H1 (cell line): ENCODE data around the gene PIP5K1B. TPM values are rescaled to one million over a fixed set of nuclear protein-coding genes. Genes with fewer than 3 reads are reported as not detected.

Experiments used
- CTCF ChIA-PET: fragments of 300-600 bp; sonication (Branson Sonifier 250); formaldehyde crosslinking; loops from one replicate; lab custom pipeline; 2021; ENCODE audit not compliant: partially characterized antibody; lab: Charles Lee
- POLR2A ChIA-PET: fragments of 300-600 bp; sonication (Branson Sonifier 250); formaldehyde crosslinking; loops from one replicate; lab custom pipeline; 2021; ENCODE audit warnings: inconsistent platforms; ENCODE audit not compliant: partially characterized antibody; lab: Charles Lee
- DNase-seq, 2 experiments: peaks; one replicate each; pipeline versions ENCODE4 v3.0.0 to v3.0.0-alpha.2; 2010 to 2022; ENCODE audit warnings: low spot score in 2 of 2, low read depth in 1 of 2, mixed read lengths in 1 of 2
- FAIRE-seq: peaks from 2 replicates; lab custom pipeline; 2011; peaks lifted over from hg19 to GRCh38; lab: Jason Lieb, UNC
- H2AFZ ChIP-seq: 2 replicates; pipeline ENCODE4 v1.8.1; 2012; ENCODE audit warnings: low read length, inconsistent platforms
- H2AK5ac ChIP-seq: 2 replicates; pipeline ENCODE4 v1.6.1; 2013; ENCODE audit warnings: low read depth, low read length
- H2BK120ac ChIP-seq: replicated peaks from 2 replicates; pipeline ENCODE3; 2013; ENCODE audit warnings: low read depth, low read length, inconsistent platforms
- H2BK12ac ChIP-seq: 2 replicates; pipeline ENCODE4 v1.6.1; 2013; ENCODE audit warnings: low read depth, low read length
- H2BK15ac ChIP-seq: 2 replicates; pipeline ENCODE4 v1.6.1; 2013; ENCODE audit warnings: low read length
- H2BK20ac ChIP-seq: 2 replicates; pipeline ENCODE4 v1.6.1; 2013; ENCODE audit warnings: low read length
- H2BK5ac ChIP-seq: 2 replicates; pipeline ENCODE4 v1.6.1; 2013; ENCODE audit warnings: low read depth, low read length
- H3K14ac ChIP-seq: 2 replicates; pipeline ENCODE4 v1.6.1; 2013; ENCODE audit warnings: inconsistent platforms; ENCODE audit not compliant: insufficient read length
- H3K18ac ChIP-seq: 2 replicates; pipeline ENCODE4 v1.6.1; 2013; ENCODE audit warnings: low read length; ENCODE audit errors: extremely low read depth
- H3K23ac ChIP-seq: 2 replicates; pipeline ENCODE4 v1.6.1; 2013; ENCODE audit warnings: inconsistent platforms; ENCODE audit not compliant: insufficient read length
- H3K23me2 ChIP-seq: 2 replicates; pipeline ENCODE4 v1.6.1; 2013; ENCODE audit warnings: low read depth, low read length
- H3K27ac ChIP-seq: 2 replicates; pipeline ENCODE4 v1.6.1; 2011; ENCODE audit warnings: low read depth, low read length, inconsistent platforms
- H3K27me3 ChIP-seq, 4 experiments: replicated peaks in 1 of 4; 1 replicate in 1 of 4; 2 replicates in 3 of 4; pipeline versions ENCODE4 v1.6.1 to v1.8.1; 2011 to 2013; ENCODE audit warnings: low read length in 3 of 4, mild to moderate bottlenecking in 3 of 4, inconsistent platforms in 2 of 4, mixed read lengths in 2 of 4, moderate library complexity in 1 of 4; ENCODE audit not compliant: control insufficient read depth in 3 of 4, insufficient read depth in 3 of 4; ENCODE audit errors: extremely low read depth in 1 of 4
- H3K36me3 ChIP-seq, 4 experiments: 2 replicates each; pipeline versions ENCODE4 v1.6.1 to v1.8.1; 2011 to 2013; ENCODE audit warnings: mild to moderate bottlenecking in 4 of 4, low read length in 3 of 4, moderate library complexity in 2 of 4, control low read depth in 1 of 4, inconsistent platforms in 1 of 4; ENCODE audit not compliant: insufficient read depth in 4 of 4, control insufficient read depth in 2 of 4
- H3K4ac ChIP-seq: replicated peaks from 2 replicates; pipeline ENCODE3; 2013; ENCODE audit warnings: low read length, low read depth, mixed read lengths, inconsistent platforms; ENCODE audit not compliant: insufficient read length
- H3K4me1 ChIP-seq, 4 experiments: replicated peaks in 1 of 4; 1 replicate in 1 of 4; 2 replicates in 3 of 4; pipeline versions ENCODE4 v1.6.1 to v1.8.1; 2011 to 2013; ENCODE audit warnings: low read length in 3 of 4, inconsistent platforms in 2 of 4, mixed read lengths in 1 of 4; ENCODE audit not compliant: insufficient read depth in 4 of 4, control insufficient read depth in 3 of 4
- H3K4me2 ChIP-seq, 2 experiments: 2 replicates each; pipeline versions ENCODE4 v1.6.1 to v1.8.1; 2011 to 2013; ENCODE audit warnings: low read depth in 2 of 2, low read length in 2 of 2, control low read depth in 1 of 2, inconsistent platforms in 1 of 2, mild to moderate bottlenecking in 1 of 2; ENCODE audit not compliant: insufficient read depth in 1 of 2
- H3K4me3 ChIP-seq, 4 experiments: fragments of 200-600, 300-600 bp in 1 of 4; sonication (generic), shearing (Covaris generic), sonication (Bioruptor Twin) in 1 of 4; 2 replicates each; pipeline versions ENCODE4 v1.5.1 to v1.8.1; 2011 to 2016; ENCODE audit warnings: low read length in 4 of 4, low read depth in 3 of 4, control low read depth in 2 of 4, inconsistent platforms in 2 of 4, mild to moderate bottlenecking in 2 of 4, mixed read lengths in 1 of 4, moderate library complexity in 1 of 4; ENCODE audit not compliant: insufficient read depth in 2 of 4; ENCODE audit errors: extremely low read depth in 1 of 4
- H3K56ac ChIP-seq: replicated peaks from 2 replicates; pipeline ENCODE3; 2013; ENCODE audit warnings: low read depth, mild to moderate bottlenecking, mixed read lengths, low read length, inconsistent platforms; ENCODE audit not compliant: insufficient read length
- H3K79me1 ChIP-seq: 2 replicates; pipeline ENCODE4 v1.6.1; 2013; ENCODE audit warnings: low read depth, low read length, control low read depth
- H3K79me2 ChIP-seq, 2 experiments: 2 replicates each; pipeline versions ENCODE4 v1.6.1 to v1.8.1; 2012 to 2013; ENCODE audit warnings: low read length in 2 of 2, mild to moderate bottlenecking in 2 of 2, inconsistent platforms in 1 of 2; ENCODE audit not compliant: insufficient read depth in 2 of 2, control insufficient read depth in 1 of 2
- H3K9ac ChIP-seq, 4 experiments: replicated peaks in 1 of 4; 1 replicate in 1 of 4; 2 replicates in 3 of 4; pipeline versions ENCODE4 v1.6.1 to v1.8.1; 2011 to 2013; ENCODE audit warnings: low read depth in 3 of 4, low read length in 3 of 4, control low read depth in 2 of 4, mild to moderate bottlenecking in 2 of 4, moderate library complexity in 2 of 4, inconsistent platforms in 1 of 4; ENCODE audit errors: extremely low read depth in 1 of 4
- H3K9me3 ChIP-seq, 2 experiments: 2 replicates each; pipeline versions ENCODE4 v1.6.1 to v1.8.1; 2012 to 2013; ENCODE audit warnings: mild to moderate bottlenecking in 2 of 2, moderate library complexity in 2 of 2, control low read depth in 1 of 2, inconsistent platforms in 1 of 2, low read depth in 1 of 2, low read length in 1 of 2, mixed read lengths in 1 of 2; ENCODE audit not compliant: insufficient read depth in 2 of 2
- H4K20me1 ChIP-seq, 2 experiments: replicated peaks in 1 of 2; 2 replicates each; pipeline versions ENCODE3 to v1.8.1; 2011 to 2013; ENCODE audit warnings: inconsistent platforms in 2 of 2, low read length in 2 of 2, mild to moderate bottlenecking in 1 of 2; ENCODE audit not compliant: insufficient read depth in 2 of 2, control insufficient read depth in 1 of 2
- H4K5ac ChIP-seq: 2 replicates; pipeline ENCODE4 v1.6.1; 2013; ENCODE audit warnings: low read length, low read depth, mixed read lengths, inconsistent platforms; ENCODE audit not compliant: insufficient read length
- H4K8ac ChIP-seq: 2 replicates; pipeline ENCODE4 v1.8.0; 2013; ENCODE audit warnings: mild to moderate bottlenecking, moderate library complexity, low read length, inconsistent platforms; ENCODE audit not compliant: insufficient read depth; ENCODE audit errors: extremely low read depth
- H4K91ac ChIP-seq: replicated peaks from 2 replicates; pipeline ENCODE3; 2013; ENCODE audit warnings: low read length, mixed read lengths, inconsistent platforms; ENCODE audit not compliant: insufficient read length
- CBX8 ChIP-seq: fragments of 300-800, 300-1000 bp; sonication (generic); IDR thresholded peaks from 2 replicates; pipeline ENCODE4 v1.7.1; 2016; ENCODE audit warnings: low read depth, low read length, borderline replicate concordance
- CREB1 ChIP-seq: IDR thresholded peaks from 2 replicates; pipeline ENCODE4 v1.6.1; 2012; ENCODE audit warnings: inconsistent platforms
- CTBP2 ChIP-seq: IDR thresholded peaks from 2 replicates; pipeline ENCODE4 v1.7.0; 2011; ENCODE audit warnings: borderline replicate concordance, mild to moderate bottlenecking, moderate library complexity, mixed read lengths, low read length; ENCODE audit not compliant: insufficient read depth, insufficient read length
- GTF2F1 ChIP-seq: IDR thresholded peaks from 2 replicates; pipeline ENCODE4 v1.6.1; 2012; ENCODE audit warnings: low read depth, low read length, improper control_type of control experiment, borderline replicate concordance
- HDAC2 ChIP-seq, 2 experiments: fragments of 300-600 bp in 1 of 2; sonication (generic) in 1 of 2; IDR thresholded peaks; 2 replicates each; pipeline ENCODE4 v1.6.1; 2011 to 2012; ENCODE audit warnings: low read depth in 2 of 2, low read length in 2 of 2, mild to moderate bottlenecking in 2 of 2, moderate library complexity in 2 of 2, borderline replicate concordance in 1 of 2, inconsistent platforms in 1 of 2
- JUN ChIP-seq: IDR thresholded peaks from 2 replicates; pipeline ENCODE4 v1.6.1; 2011; ENCODE audit warnings: low read depth, mild to moderate bottlenecking, improper control_type of control experiment, low read length
- MAX ChIP-seq: IDR thresholded peaks from 2 replicates; pipeline ENCODE4 v1.6.1; 2012; ENCODE audit warnings: inconsistent platforms
- PHF8 ChIP-seq: fragments of 200-600 bp; sonication (generic); conservative IDR thresholded peaks from 2 replicates; pipeline ENCODE4 v1.7.1; 2012; ENCODE audit warnings: low read depth, mild to moderate bottlenecking, inconsistent platforms, low read length, moderate library complexity
- POU5F1 ChIP-seq: IDR thresholded peaks from 2 replicates; pipeline ENCODE4 v1.6.1; 2011; ENCODE audit warnings: low read depth, mild to moderate bottlenecking, low read length, moderate library complexity
- SAP30 ChIP-seq: fragments of 300-600 bp; sonication (generic); IDR thresholded peaks from 2 replicates; pipeline ENCODE4 v1.7.1; 2012; ENCODE audit warnings: low read length, moderate library complexity, mild to moderate bottlenecking, inconsistent platforms; ENCODE audit not compliant: insufficient read depth, insufficient replicate concordance
- SP2 ChIP-seq: IDR thresholded peaks from 2 replicates; pipeline ENCODE4 v1.6.1; 2012; ENCODE audit warnings: mild to moderate bottlenecking, low read length, inconsistent platforms
- TAF7 ChIP-seq: optimal IDR thresholded peaks from 2 replicates; pipeline ENCODE3; 2011; ENCODE audit warnings: low read depth, mild to moderate bottlenecking, inconsistent platforms, low read length, moderate library complexity, borderline replicate concordance
- TCF12 ChIP-seq: IDR thresholded peaks from 2 replicates; pipeline ENCODE4 v1.6.1; 2011; ENCODE audit warnings: low read depth, mild to moderate bottlenecking, low read length
- WGBS, 2 experiments: shearing (Covaris generic) in 1 of 2; methylation state at CpG; one replicate each; pipeline versions ENCODE4 v1.1.6 to v1.1.7; 2013 to 2015; ENCODE audit warnings: low lambda C conversion rate in 2 of 2, mixed read lengths in 2 of 2, inconsistent platforms in 1 of 2, low coverage in 1 of 2, missing lambda C conversion rate in 1 of 2; ENCODE audit not compliant: insufficient replicate concordance in 2 of 2, insufficient coverage in 1 of 2, insufficient read length in 1 of 2; ENCODE audit errors: extremely low coverage in 1 of 2, missing lambda C conversion rate in 1 of 2; 5-methylcytosine and 5-hydroxymethylcytosine counted together
- polyA plus RNA-seq, 7 experiments: library from polyadenylated mRNA; depleted of rRNA in 3 of 7; stranded (reverse) in 5 of 7; unstranded in 2 of 7; fragments of >200 nt in 5 of 7; fragments of 200-250 nt in 2 of 7; gene quantifications; 1 replicate in 5 of 7; 2 replicates in 1 of 7; 4 replicates in 1 of 7; pipeline versions ENCODE4 v1.2.1 to v1.2.3, GENCODE V29; 2011 to 2013; ENCODE audit warnings: missing spikeins in 2 of 7, mixed read lengths in 2 of 7
- total RNA-seq: library from RNA; stranded (reverse); fragmentation: NEBNext Ultra II Directional; extraction: Animal tissue kit (Norgen Biotek cat#: 25700); gene quantifications from 2 replicates; pipeline ENCODE4 v1.2.1, GENCODE V29; 2021

Gene PIP5K1B
- total and polyA plus RNA-seq, 2 of the 8 experiments (the other 6 are each of a cell fraction or from before 2014, with no cell fraction given): 4.7 to 7.7 TPM

GRCh38 chr9:68980341-68980914, 275.4 kb downstream of the PIP5K1B start:
- Histone ChIP-seq H3K4me1 (peaks cover 3 to 12% (median 4%) of the 10 kb centered on the region in 4 experiments; a peak in 6 of 7 replicates), H3K14ac (no peak overlapping the region), H2BK20ac (no peak overlapping the region), H3K23ac (no peak overlapping the region), H3K27ac (no peak overlapping the region), H4K20me1 (no peaks in the 10 kb centered on the region), H3K36me3 (0 out of 8 replicates have a peak, but pooled peaks cover 0 to 2% (median 0%) of the 10 kb centered on the region in 4 experiments), H3K9me3 (peaks cover 9 to 11% of the 10 kb centered on the region in 2 experiments; a peak in 3 of 4 replicates), H3K18ac (no peak overlapping the region), H2AK5ac (no peak overlapping the region), H3K9ac (no peak overlapping the region), H2BK12ac (no peak overlapping the region), H3K4me2 (no peak overlapping the region), H3K79me2 (no peaks in the 10 kb centered on the region), H3K4me3 (no peak overlapping the region), H2AFZ (no peak overlapping the region), H2BK15ac (no peak overlapping the region), H2BK120ac (no peak overlapping the region), H3K4ac (no peak overlapping the region), H3K23me2 (no peaks in the 10 kb centered on the region), H4K5ac (no peak overlapping the region), H2BK5ac (no peak overlapping the region), H3K79me1 (no peaks in the 10 kb centered on the region), H4K91ac (no peak overlapping the region), H3K56ac (no peak overlapping the region), H3K27me3 (no peaks in the 10 kb centered on the region), H4K8ac (no peak overlapping the region)
- 78% methylated on average over 3 of the region's 3 CpGs; no CpG with 5 or more reads in 1 of the 2 experiments for WGBS, 2 experiments
- POLR2A ChIA-PET: interaction anchor here (0.8 kb wide), 1 partner anchor 17 kb away, joined by 3 read pairs; no protein-coding TSS in a partner anchor
- CTCF ChIA-PET: interaction anchor here (1.0 to 1.3 kb wide), 4 partner anchors 87 to 396 kb away, joined by 3 to 5 read pairs (median 4); partner anchors contain the start of gene PIP5K1B
- FAIRE-seq (no peak), DNase-seq (no peak)
- TF ChIP-seq MAX (no peak), POU5F1 (no peak), SP2 (no peak), JUN (no peak), GTF2F1 (no peak), CTBP2 (no peak), TAF7 (no peak), CREB1 (no peak), PHF8 (no peak), HDAC2 (IDR thresholded peaks at IDR 0.05; ENCODE audit: borderline replicate concordance in 1 of 2, low read depth in 2 of 2, low read length in 2 of 2) (no peak), TCF12 (no peak), CBX8 (no peak), SAP30 (no peak)
